HUES48 (cell line): Measurements from ENCODE around the gene GOLGA8J.
"Not testable (repeated sequence)": the region's sequence is repeated elsewhere in the genome, so short reads cannot be mapped to it uniquely, and the experiment has no call there.

Source experiments
- H3K27ac ChIP-seq: one replicate; pipeline ENCODE4 v1.7.0; 2013; ENCODE audit warnings: low read depth, low read length, inconsistent platforms
- H3K27me3 ChIP-seq: 2 replicates; pipeline ENCODE4 v1.6.1; 2013; ENCODE audit warnings: mild to moderate bottlenecking, low read length; ENCODE audit not compliant: control insufficient read depth, insufficient read depth
- H3K36me3 ChIP-seq: 2 replicates; pipeline ENCODE4 v1.6.1; 2013; ENCODE audit warnings: low read length; ENCODE audit not compliant: control insufficient read depth, insufficient read depth
- H3K4me1 ChIP-seq: 2 replicates; pipeline ENCODE4 v1.6.1; 2013; ENCODE audit warnings: mild to moderate bottlenecking, low read length; ENCODE audit not compliant: control insufficient read depth, insufficient read depth
- H3K4me3 ChIP-seq: 2 replicates; pipeline ENCODE4 v1.5.1; 2013; ENCODE audit warnings: mild to moderate bottlenecking, low read depth, low read length
- H3K9ac ChIP-seq: 2 replicates; pipeline ENCODE4 v1.6.1; 2013; ENCODE audit warnings: mild to moderate bottlenecking, low read depth, low read length, moderate library complexity
- H3K9me3 ChIP-seq: 2 replicates; pipeline ENCODE4 v1.6.1; 2013; ENCODE audit warnings: low read length; ENCODE audit not compliant: control insufficient read depth, insufficient read depth

Gene GOLGA8J

GRCh38 chr15:30082655-30083054 lies at the start of gene GOLGA8J:
Gene GOLGA8J, plus strand, starts transcription at chr15:30082955. Its CDS starts 98 bp downstream, at chr15:30083053.
- not testable (repeated sequence) for H3K27ac ChIP-seq, H3K36me3 ChIP-seq, H3K4me3 ChIP-seq, H3K9me3 ChIP-seq, H3K9ac ChIP-seq, H3K4me1 ChIP-seq, H3K27me3 ChIP-seq

- Histone ChIP-seq H3K9me3 (no peaks in the 10 kb centered on the region), H3K4me1 (no peaks in the 10 kb centered on the region), H3K27ac (no peak overlapping the region), H3K9ac (no peak overlapping the region), H3K4me3 (no peak overlapping the region), H3K36me3 (no peaks in the 10 kb centered on the region), H3K27me3 (no peaks in the 10 kb centered on the region)
Observed at GRCh38 chr15:30033211-30033610, 49.5 kb upstream of the GOLGA8J start.

- Histone ChIP-seq H3K36me3 (no peaks in the 10 kb centered on the region), H3K9ac (no peak overlapping the region), H3K4me3 (no peak overlapping the region), H3K27me3 (no peaks in the 10 kb centered on the region), H3K27ac (no peak overlapping the region), H3K4me1 (no peaks in the 10 kb centered on the region), H3K9me3 (no peaks in the 10 kb centered on the region)
Observed at GRCh38 chr15:30033763-30034162, 49.0 kb upstream of the GOLGA8J start.

GRCh38 chr15:30036036-30036703 lies 46.6 kb upstream of the GOLGA8J start:
- Histone ChIP-seq H3K4me1 (no peaks in the 10 kb centered on the region), H3K4me3 (no peak overlapping the region), H3K9me3 (no peaks in the 10 kb centered on the region), H3K27me3 (no peaks in the 10 kb centered on the region), H3K36me3 (no peaks in the 10 kb centered on the region), H3K9ac (no peak overlapping the region), H3K27ac (no peak overlapping the region)

GRCh38 chr15:30038667-30039523 lies 43.9 kb upstream of the GOLGA8J start:
- H3K27me3 ChIP-seq: no peaks in the 10 kb centered on the region
- H3K4me3 ChIP-seq: no peak overlapping the region
- no peaks in the 10 kb centered on the region for H3K36me3 ChIP-seq
- H3K4me1 ChIP-seq: no peaks in the 10 kb centered on the region
- no peak overlapping the region for H3K27ac ChIP-seq
- H3K9ac ChIP-seq: no peak overlapping the region
- no peaks in the 10 kb centered on the region for H3K9me3 ChIP-seq

GRCh38 chr15:30041868-30042267 lies 40.9 kb upstream of the GOLGA8J start:
- H3K9me3 ChIP-seq: no peaks in the 10 kb centered on the region
- no peaks in the 10 kb centered on the region for H3K36me3 ChIP-seq
- no peaks in the 10 kb centered on the region for H3K27me3 ChIP-seq
- no peaks in the 10 kb centered on the region; the same call in 1 of the 2 replicates for H3K4me1 ChIP-seq
- no peak overlapping the region for H3K4me3 ChIP-seq
- no peak overlapping the region for H3K27ac ChIP-seq
- H3K9ac ChIP-seq: no peak overlapping the region

GRCh38 chr15:30042556-30042955 lies 40.2 kb upstream of the GOLGA8J start:
- H3K36me3 ChIP-seq: no peaks in the 10 kb centered on the region
- no peak overlapping the region for H3K9ac ChIP-seq
- H3K27ac ChIP-seq: no peak overlapping the region
- H3K27me3 ChIP-seq: no peaks in the 10 kb centered on the region
- no peaks in the 10 kb centered on the region; the same call in 1 of the 2 replicates for H3K4me1 ChIP-seq
- no peak overlapping the region for H3K4me3 ChIP-seq
- H3K9me3 ChIP-seq: no peaks in the 10 kb centered on the region

- Histone ChIP-seq H3K4me1 (no peaks in the 10 kb centered on the region; the same call in 1 of the 2 replicates), H3K36me3 (no peaks in the 10 kb centered on the region), H3K27me3 (no peaks in the 10 kb centered on the region), H3K4me3 (no peak overlapping the region), H3K9me3 (no peaks in the 10 kb centered on the region), H3K27ac (no peak overlapping the region), H3K9ac (no peak overlapping the region)
Observed at GRCh38 chr15:30043211-30043655, 39.5 kb upstream of the GOLGA8J start.

GRCh38 chr15:30044377-30044776 lies 38.4 kb upstream of the GOLGA8J start:
- Histone ChIP-seq H3K27me3 (no peaks in the 10 kb centered on the region), H3K4me1 (no peaks in the 10 kb centered on the region; the same call in 1 of the 2 replicates), H3K9ac (no peak overlapping the region), H3K27ac (no peak overlapping the region), H3K9me3 (no peaks in the 10 kb centered on the region), H3K36me3 (no peaks in the 10 kb centered on the region), H3K4me3 (no peak overlapping the region)

- H3K9ac ChIP-seq, H3K4me1 ChIP-seq, H3K9me3 ChIP-seq, H3K36me3 ChIP-seq, H3K4me3 ChIP-seq, H3K27me3 ChIP-seq, H3K27ac ChIP-seq: not testable (repeated sequence)
Observed at GRCh38 chr15:30044826-30045225, 37.9 kb upstream of the GOLGA8J start.
